GM19239 (cell line): Measurements from ENCODE around the gene ABCC5.
"Not testable (repeated sequence)": the region's sequence is repeated elsewhere in the genome, so short reads cannot be mapped to it uniquely, and the experiment has no call there.

Experiments
- DNase-seq: peaks from one replicate; pipeline ENCODE4 v3.0.0; 2011; ENCODE audit warnings: low spot score; ENCODE audit not compliant: insufficient read length
- FAIRE-seq: peaks from 2 replicates; lab custom pipeline; 2011; peaks lifted over from hg19 to GRCh38; lab: Jason Lieb, UNC

The ABCC5 gene

GRCh38 chr3:184016811-184017671 is 643 bp downstream of the ABCC5 start:
- peak; percentile 52 for DNase-seq
- no peak for FAIRE-seq

DNA sequence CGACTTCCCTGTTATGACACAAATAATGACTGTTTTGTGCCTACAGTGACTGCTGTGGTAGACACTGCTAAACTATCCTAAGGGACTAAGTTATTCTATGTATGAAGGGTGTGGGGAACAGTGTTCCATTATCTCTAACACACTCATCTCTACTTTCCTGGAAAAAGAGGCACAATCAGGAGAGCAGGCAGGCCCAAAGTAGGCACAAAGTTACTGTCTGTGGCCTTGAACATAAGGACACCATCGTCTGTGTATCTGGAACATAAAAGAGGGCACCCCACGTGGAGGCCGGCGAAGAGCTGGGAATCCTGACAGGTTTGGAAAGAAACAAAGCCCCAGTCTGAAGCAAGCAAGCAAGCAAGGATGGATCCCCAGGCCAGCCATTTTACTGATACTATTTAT is 1.5 kb downstream of the ABCC5 start:
- DNase-seq: no peak
- FAIRE-seq: no peak

DNA sequence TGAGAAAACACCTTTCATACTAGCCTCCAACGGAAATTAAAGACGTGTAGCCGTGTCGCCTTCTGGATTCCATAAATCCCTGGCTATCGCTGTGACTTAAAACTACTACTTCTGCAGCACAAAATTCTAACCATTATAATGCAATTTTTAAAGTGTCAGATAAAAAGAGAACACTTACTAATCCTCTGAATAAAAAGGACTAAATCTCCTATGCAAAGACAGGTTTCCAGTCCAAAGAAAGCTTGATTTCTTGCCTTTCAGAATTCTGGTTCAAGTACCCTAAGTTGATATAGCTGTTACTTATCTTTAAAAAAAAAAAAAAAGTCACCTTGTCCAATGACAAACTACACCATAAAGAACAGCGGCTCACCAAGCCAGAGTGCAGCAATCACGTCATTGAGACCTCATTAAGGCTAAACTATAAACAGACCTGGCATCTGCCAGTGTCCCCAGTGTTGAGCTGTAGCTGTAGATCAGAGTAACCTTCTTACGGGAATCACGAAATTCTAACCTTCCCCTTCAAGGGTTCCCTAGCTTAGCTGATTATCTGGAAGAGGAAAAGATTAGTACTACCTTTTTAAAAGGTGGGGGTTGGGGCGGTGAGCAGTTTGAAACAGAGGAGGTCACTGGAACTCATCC is 2.2 kb downstream of the ABCC5 start:
- DNase-seq (no peak), FAIRE-seq (no peak)

DNA sequence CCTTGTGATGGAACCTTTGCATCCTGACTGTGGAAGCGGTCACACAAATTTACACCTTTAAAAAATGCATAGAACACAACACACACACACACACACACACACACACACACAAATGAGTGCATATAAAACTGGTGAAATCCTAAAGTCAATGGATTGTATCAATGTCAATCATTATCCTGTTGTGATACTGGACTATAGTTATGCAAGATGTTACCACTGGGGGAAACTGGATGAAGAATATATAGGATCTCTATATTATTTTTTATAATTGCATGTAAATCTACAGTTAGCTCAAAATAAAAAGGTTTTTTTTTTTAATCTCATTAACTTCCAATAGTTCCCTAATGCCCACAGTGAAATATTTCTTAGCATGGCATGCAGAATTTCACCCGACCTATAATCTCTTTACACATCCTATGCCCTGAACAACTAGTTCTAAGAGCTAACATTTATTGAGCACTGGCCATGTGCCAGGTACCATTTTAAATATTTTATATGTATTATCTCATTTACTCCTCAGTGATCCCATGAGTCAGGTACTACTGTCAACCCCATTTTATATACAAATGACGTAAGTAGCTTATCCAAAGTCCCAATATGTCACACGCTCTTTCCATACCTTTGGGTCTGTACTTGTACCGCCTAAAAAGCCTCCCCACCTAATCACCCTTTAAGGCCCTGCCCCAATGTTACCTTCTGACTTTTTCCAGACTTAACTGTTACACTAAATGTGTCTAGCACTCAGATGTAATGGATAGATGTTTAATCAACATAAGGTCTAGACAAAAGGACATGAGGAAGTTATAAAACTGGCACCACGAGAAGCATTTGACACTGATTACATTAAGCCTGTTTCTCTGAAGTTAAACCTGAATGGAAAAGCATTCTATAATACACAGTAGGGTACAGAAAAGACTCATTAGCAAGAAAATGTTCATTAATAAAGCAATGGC is 5.5 kb downstream of the ABCC5 start:
- DNase-seq (no peak), FAIRE-seq (no peak)

- FAIRE-seq (no peak), DNase-seq (no peak)
Measured at GRCh38 chr3:184011230-184011876, 6.3 kb downstream of the ABCC5 start.

DNA sequence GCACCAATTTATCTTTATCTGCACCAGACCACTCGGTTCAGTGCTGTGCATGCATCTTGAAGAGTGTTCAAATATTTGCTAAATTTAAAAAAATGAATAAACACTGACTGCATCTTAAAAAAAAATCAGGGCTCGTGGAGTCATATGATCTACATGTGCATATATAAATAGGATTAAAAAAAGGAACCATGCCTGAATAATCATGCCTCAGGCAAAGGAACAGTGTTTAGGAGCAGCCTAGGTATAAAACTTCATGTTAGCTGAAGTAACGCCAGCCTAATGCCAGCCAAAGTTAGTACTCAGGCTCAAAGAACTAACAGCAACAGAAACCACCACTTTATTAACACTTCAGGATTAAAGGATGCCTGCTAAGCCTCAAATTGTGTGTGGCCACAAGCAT is 9.5 kb downstream of the ABCC5 start:
- FAIRE-seq (no peak), DNase-seq (no peak)

DNA sequence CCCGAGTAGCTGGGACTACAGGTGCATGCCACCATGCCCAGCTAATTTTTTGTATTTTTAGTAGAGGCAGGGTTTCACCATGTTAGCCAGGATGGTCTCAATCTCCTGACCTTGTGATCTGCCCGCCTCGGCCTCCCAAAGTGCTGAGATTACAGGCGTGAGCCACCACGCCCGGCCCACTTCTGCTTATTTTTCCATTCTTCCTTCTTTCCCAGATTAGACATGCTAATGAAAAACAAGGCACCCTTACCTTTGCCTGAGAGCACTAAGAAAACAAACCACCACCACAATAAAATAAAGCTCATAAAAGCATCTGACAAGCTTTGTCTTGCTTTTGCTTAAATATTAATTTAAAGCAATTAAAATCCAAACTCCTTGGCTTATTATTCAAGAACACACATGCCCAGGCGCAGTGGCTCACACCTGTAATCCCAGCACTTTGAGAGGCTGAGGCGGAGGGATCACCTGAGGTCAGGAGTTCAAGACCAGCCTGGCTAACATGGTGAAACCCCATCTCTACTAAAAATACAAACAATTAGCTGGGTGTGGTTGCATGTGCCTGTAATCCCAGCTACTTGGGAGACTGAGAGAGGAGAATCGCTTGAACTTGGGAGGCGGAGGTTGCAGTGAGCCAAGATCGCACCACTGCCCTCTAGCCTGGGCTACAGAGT is 10.4 kb downstream of the ABCC5 start:
- FAIRE-seq, DNase-seq: not testable (repeated sequence)

GRCh38 chr3:184005941-184006507 is 11.7 kb downstream of the ABCC5 start:
- DNase-seq (peak; percentile 23), FAIRE-seq (no peak)

GRCh38 chr3:184004476-184004875 is 13.2 kb downstream of the ABCC5 start:
- DNase-seq: no peak
- no peak for FAIRE-seq

GRCh38 chr3:184003187-184003967 is 14.3 kb downstream of the ABCC5 start:
- no peak for DNase-seq
- no peak for FAIRE-seq

GRCh38 chr3:184002469-184002868 is 15.2 kb downstream of the ABCC5 start:
- FAIRE-seq (no peak), DNase-seq (no peak)

DNA sequence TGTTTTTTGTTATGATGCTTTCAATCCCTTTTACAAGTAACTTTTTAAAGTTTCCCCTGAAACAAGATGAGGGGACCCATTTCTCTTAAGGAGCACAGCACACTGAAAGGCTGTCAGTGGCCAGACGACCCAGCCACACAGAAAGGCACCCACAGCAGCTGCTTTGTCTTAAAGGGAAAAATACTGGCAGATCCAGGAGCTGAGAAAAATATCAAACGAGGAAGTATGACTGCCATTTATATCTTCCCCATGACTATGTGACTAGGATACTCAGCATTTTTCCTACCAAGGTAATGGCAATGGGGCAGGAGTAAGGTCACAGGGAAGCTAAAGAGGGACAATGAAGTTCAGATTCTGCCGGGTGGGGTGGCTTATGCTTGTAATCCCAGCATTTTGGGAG is 15.9 kb downstream of the ABCC5 start:
- FAIRE-seq (no peak), DNase-seq (no peak)

DNA sequence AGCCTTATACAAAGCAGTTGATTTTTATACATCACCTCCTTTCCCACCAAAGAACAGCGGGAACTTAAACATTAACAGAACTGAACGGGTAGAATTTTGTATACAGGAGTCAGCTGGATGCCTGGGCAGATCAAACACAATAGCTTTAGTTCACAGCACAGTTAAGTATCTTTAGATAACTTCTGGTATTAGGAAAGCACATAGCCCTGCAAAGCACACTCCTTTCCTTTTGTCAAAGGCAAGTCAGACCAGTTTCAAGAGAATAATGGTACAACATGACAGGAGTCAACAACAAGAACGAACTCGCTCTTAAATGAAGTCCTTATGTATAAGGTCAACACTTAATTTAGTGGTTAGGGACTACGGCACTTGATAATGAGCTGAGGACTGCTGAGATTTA is 26.3 kb downstream of the ABCC5 start:
- DNase-seq: no peak
- FAIRE-seq: no peak

DNA sequence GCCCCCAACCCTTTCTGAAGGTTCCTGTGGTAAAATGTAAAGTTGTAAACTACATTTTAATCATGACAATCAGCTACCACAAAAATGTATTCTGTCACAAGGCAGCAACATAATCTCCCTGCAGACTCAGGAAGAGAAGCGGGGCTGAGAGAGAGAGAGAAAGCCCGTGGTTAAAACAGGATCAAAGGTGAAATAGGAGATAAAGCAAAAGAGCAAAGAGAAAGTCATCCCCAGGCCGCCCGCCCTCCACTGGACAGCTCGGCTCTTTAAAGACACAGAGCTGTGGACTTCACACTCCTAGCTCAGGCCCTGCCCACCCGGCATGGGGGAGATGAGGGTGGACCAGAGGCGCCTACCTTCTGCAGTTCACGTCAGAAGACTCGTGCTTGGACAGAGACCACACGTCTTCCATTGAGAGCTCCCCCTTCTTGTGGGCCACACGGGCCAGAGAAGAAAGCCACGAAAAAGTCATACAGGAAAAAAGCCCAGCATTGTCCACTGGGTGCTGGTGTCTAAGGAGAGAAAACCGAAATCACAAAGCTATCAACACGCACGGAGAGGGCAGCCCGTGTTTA is 29.4 kb downstream of the ABCC5 start:
- FAIRE-seq: no peak
- no peak for DNase-seq

- FAIRE-seq (no peak), DNase-seq (no peak)
Measured at GRCh38 chr3:183987000-183987600, 30.6 kb downstream of the ABCC5 start.

DNA sequence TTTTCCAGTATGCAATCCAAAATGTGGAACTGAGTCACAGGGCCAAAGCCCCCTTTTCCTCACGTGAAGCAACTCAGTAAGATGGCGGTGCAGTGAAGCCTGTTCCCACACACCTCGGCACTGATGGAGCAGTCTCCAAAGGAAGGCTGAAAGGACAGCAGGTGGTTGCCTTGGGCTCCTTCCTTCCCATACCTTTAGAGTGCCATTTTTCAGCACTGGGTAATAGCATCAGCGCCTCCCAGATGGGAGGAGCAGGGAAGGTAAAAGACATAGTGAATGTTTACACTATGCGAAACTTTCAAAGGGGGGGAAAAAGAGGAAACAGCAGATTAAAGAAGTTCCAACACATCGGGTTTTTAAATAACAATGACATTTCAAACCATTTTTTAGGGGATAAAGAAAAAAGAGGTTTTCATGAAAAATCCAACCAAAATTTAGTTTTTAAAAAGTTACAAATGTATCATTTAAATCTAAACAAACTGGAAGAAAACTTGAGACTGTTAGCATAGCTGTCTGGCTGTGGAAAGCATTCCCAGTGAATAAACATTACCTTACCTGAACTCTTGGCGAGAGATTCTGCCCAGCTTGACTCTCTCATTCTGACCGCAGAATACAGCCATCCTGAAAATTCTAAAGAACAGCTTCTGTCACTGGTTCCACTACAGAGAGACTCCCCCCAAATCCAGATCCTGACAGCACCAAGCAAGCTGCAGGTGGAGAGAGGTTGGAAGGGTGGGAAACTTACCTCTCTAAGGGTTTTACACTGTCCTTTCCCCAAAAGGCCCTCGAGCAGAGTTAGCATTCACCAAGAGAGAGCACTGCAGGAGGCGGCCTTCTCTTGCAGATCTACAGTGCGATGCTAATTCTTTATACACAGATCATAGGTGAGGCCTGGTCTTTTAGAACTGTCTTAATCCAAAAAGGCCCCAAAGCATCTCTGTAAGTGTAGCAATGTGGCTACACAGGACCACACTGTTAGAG is 32.6 kb downstream of the ABCC5 start:
- DNase-seq (no peak), FAIRE-seq (no peak)
